Measurements from ENCODE around the gene LENG8.

Gene LENG8

GRCh38 chr19:54411033-54411432 lies 38.0 kb upstream of the LENG8 start:
- Histone ChIP-seq H4K20me1 (ENCODE audit: insufficient read depth, low read length) (no peaks in the 10 kb centered on the region), H3K4me3 (ENCODE audit: low read depth, low read length, poor library complexity, severe bottlenecking) (no peak overlapping the region), H3K9me2 (ENCODE audit: low read depth, low read length) (no peaks in the 10 kb centered on the region), H3K4me2 (ENCODE audit: low read length) (no peak overlapping the region), H3K9me3 (ENCODE audit: low read length) (no peaks in the 10 kb centered on the region), H2AFZ (ENCODE audit: low read length) (no peak overlapping the region), H3K79me2 (ENCODE audit: insufficient read depth, low read length) (no peaks in the 10 kb centered on the region), H3K27me3 (ENCODE audit: insufficient read depth, low read length) (no peaks in the 10 kb centered on the region), H3F3A (ENCODE audit: insufficient read depth, low read length) (0 out of 2 replicates have a peak, but pooled peaks cover 3% of the 10 kb centered on the region), H3K27ac (ENCODE audit: low read depth, low read length, poor library complexity, severe bottlenecking) (no peak overlapping the region), H3K9ac (ENCODE audit: low read length) (no peak overlapping the region), H3K4me1 (ENCODE audit: insufficient read depth, low read length, severe bottlenecking) (no peaks in the 10 kb centered on the region), H3K36me3 (ENCODE audit: insufficient read depth, low read length) (no peaks in the 10 kb centered on the region)
- TF ChIP-seq EZH2 (IDR thresholded peaks at IDR 0.05; ENCODE audit: borderline replicate concordance, low read length): no peak
- TF ChIP-seq CTCF (IDR thresholded peaks at IDR 0.05; ENCODE audit: low read length): no peak

GRCh38 chr19:54412877-54413276 lies 36.1 kb upstream of the LENG8 start:
- Histone ChIP-seq H4K20me1 (ENCODE audit: insufficient read depth, low read length) (no peaks in the 10 kb centered on the region), H3F3A (ENCODE audit: insufficient read depth, low read length) (0 out of 2 replicates have a peak, but pooled peaks cover 3% of the 10 kb centered on the region)

GRCh38 chr19:54414156-54414555 lies 34.8 kb upstream of the LENG8 start:
- Histone ChIP-seq H3K27ac (ENCODE audit: low read depth, low read length, poor library complexity, severe bottlenecking) (no peak overlapping the region), H3K9ac (ENCODE audit: low read length) (no peak overlapping the region)

More at GRCh38 chr19:54412877-54413276, 36.1 kb upstream of the LENG8 start:
- no peak overlapping the region for H3K4me2 ChIP-seq (ENCODE audit: low read length)
- H2AFZ ChIP-seq (ENCODE audit: low read length): no peak overlapping the region
- H3K4me1 ChIP-seq (ENCODE audit: insufficient read depth, low read length, severe bottlenecking): no peaks in the 10 kb centered on the region
- H3K27ac ChIP-seq (ENCODE audit: low read depth, low read length, poor library complexity, severe bottlenecking): no peak overlapping the region
- no peaks in the 10 kb centered on the region for H3K27me3 ChIP-seq (ENCODE audit: insufficient read depth, low read length)
- H3K9me2 ChIP-seq (ENCODE audit: low read depth, low read length): no peaks in the 10 kb centered on the region
- no peak for TF ChIP-seq EZH2 (IDR thresholded peaks at IDR 0.05; ENCODE audit: borderline replicate concordance, low read length)
- no peak for TF ChIP-seq CTCF (IDR thresholded peaks at IDR 0.05; ENCODE audit: low read length)
- H3K4me3 ChIP-seq (ENCODE audit: low read depth, low read length, poor library complexity, severe bottlenecking): no peak overlapping the region
- no peak overlapping the region for H3K9ac ChIP-seq (ENCODE audit: low read length)
- no peaks in the 10 kb centered on the region for H3K9me3 ChIP-seq (ENCODE audit: low read length)
- H3K36me3 ChIP-seq (ENCODE audit: insufficient read depth, low read length): no peaks in the 10 kb centered on the region
- H3K79me2 ChIP-seq (ENCODE audit: insufficient read depth, low read length): no peaks in the 10 kb centered on the region

More at GRCh38 chr19:54414156-54414555, 34.8 kb upstream of the LENG8 start:
- H3K9me3 ChIP-seq (ENCODE audit: low read length): no peaks in the 10 kb centered on the region
- no peaks in the 10 kb centered on the region for H4K20me1 ChIP-seq (ENCODE audit: insufficient read depth, low read length)
- no peaks in the 10 kb centered on the region for H3K79me2 ChIP-seq (ENCODE audit: insufficient read depth, low read length)
- H2AFZ ChIP-seq (ENCODE audit: low read length): no peak overlapping the region
- H3K4me1 ChIP-seq (ENCODE audit: insufficient read depth, low read length, severe bottlenecking): no peaks in the 10 kb centered on the region
- TF ChIP-seq EZH2 (IDR thresholded peaks at IDR 0.05; ENCODE audit: borderline replicate concordance, low read length): no peak
- TF ChIP-seq CTCF (IDR thresholded peaks at IDR 0.05; ENCODE audit: low read length): no peak
- no peaks in the 10 kb centered on the region for H3F3A ChIP-seq (ENCODE audit: insufficient read depth, low read length)
- no peaks in the 10 kb centered on the region for H3K36me3 ChIP-seq (ENCODE audit: insufficient read depth, low read length)
- H3K4me2 ChIP-seq (ENCODE audit: low read length): no peak overlapping the region
- H3K9me2 ChIP-seq (ENCODE audit: low read depth, low read length): no peaks in the 10 kb centered on the region
- H3K27me3 ChIP-seq (ENCODE audit: insufficient read depth, low read length): no peaks in the 10 kb centered on the region; the same call in 1 of the 2 replicates
- H3K4me3 ChIP-seq (ENCODE audit: low read depth, low read length, poor library complexity, severe bottlenecking): no peak overlapping the region
